Endometrial microvascular endothelial cells (primary cell): Measurements from ENCODE around the gene F2RL1. TPM values are rescaled to one million over a fixed set of nuclear protein-coding genes. Genes with fewer than 3 reads are reported as not detected.
"Not testable (repeated sequence)": the region's sequence is repeated elsewhere in the genome, so short reads cannot be mapped to it uniquely, and the experiment has no call there.

Experiments used
- in situ Hi-C: cut with HindIII; loops from 2 replicates; pipeline ENCODE4 v1.10.0; 2017; ENCODE audit warnings: low sequenced_read_pairs, low pct_unique_long_range_greater_than_20kb; ENCODE audit errors: inconsistent ontology term
- total RNA-seq: library from RNA; depleted of rRNA; stranded (reverse); fragments of >200 nt; gene quantifications from one replicate; pipeline ENCODE4 v1.2.3, GENCODE V29; 2015; ENCODE audit errors: inconsistent ontology term

The F2RL1 gene
- total RNA-seq, 1 donor from 2014 or later = 13.8 TPM

DNA sequence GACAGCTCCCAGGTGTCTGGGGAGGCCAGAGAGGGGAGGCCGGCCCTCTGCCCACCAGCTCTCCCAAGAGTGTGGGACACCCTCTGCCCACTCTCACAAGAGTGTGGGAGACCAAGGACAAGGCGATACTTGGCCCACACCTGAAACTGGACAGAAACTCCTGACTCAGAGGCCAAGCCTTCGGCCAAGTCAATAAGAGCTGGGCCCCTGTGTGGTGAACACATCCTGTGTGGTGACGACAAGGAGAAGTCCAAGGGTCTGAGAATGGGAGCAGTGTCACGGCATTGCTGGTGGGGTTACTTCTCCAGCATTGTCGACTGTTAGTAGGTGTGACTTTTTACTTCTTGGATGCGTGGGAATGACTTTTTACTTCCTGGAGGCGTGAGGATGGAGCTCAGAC is 14.6 kb upstream of the F2RL1 start:
- in situ Hi-C loops = no loop called here

DNA sequence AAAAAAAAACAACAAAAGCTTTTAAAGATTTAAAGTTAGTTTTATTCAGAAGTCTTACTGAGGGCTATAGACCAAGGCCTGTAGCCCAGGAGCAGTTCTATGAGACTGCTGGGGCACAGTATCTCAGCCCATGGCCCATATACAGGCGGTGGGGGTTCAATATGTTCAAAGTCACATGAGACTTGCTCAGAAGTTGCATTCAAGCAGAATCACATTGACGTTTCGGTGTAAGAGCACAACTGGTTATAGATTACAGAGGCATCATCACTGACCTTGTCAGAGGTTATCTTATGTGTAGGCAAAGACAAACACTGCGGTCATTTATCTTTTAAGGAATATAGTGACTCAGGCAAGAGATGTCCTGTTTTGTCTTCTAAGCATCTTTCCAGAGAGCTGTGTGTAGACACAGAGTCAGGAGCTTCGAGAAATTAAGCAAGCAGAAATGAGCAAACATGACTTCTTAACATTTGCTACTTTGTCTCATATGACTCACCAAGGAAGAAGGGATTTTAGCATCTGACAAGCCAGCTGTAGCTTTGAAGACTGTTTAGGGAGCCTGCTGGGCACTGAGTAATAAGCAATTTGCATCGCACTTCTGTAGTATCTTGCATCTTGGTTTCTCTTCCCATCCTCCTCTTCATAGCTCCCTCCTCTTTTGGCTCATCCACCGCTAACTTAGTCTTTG is 12.9 kb upstream of the F2RL1 start:
- in situ Hi-C loops = no loop called here

GRCh38 chr5:76807296-76807695 is 11.5 kb upstream of the F2RL1 start:
- in situ Hi-C loops = no loop called here

DNA sequence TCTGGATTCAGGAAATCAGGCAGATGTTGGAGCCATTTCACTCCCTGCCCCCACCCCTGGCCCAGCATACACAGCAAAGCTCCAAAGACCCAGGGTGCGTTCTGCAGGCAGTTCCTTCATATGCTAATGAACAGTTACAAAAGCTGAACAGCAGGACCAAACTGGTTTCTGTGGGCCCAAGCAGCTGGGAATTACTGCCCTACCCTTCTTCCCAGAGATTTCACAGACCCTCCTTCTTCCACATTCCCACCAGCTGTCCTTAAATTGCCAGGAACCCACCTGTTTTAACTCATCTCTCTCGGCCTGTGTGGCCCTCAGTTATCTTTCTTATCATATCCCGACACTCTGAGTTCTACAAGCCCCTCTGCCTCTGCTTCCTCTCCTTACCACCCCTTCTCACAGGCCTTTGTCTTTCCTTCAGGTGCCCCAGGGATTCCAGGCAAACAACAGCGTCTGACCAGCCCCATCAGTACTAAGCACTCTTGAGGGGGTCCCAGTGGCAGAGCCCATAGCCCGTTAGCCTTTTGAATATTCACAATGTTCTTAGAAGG is 10.6 kb upstream of the F2RL1 start:
- in situ Hi-C loops = no loop called here

GRCh38 chr5:76809141-76809540 is 9.7 kb upstream of the F2RL1 start:
- in situ Hi-C loops = no loop called here

GRCh38 chr5:76810236-76810635 is 8.6 kb upstream of the F2RL1 start:
- in situ Hi-C loops = no loop called here

DNA sequence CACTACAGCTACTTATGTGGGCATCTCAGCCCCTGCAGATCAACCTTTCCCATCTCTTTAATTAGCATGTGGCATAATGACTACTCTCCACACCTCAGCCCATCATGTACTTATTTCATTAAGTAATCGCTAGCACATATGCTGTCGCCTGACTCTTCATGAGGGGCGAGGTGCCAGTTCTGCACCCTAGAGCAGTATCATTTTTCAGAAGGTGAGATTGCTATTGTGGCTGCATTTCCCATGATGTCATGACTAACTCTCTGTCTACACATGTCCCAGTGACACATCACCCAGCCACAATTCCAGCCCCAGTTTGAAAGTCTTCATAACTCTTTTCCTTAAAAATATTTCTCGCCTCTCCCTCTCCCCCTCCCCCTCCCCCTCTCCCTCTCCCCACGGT is 7.6 kb upstream of the F2RL1 start:
- in situ Hi-C loops = no loop called here

- in situ Hi-C loops = not testable (repeated sequence)
These were observed 6.6 kb upstream of the F2RL1 start for GRCh38 chr5:76812209-76812608.

DNA sequence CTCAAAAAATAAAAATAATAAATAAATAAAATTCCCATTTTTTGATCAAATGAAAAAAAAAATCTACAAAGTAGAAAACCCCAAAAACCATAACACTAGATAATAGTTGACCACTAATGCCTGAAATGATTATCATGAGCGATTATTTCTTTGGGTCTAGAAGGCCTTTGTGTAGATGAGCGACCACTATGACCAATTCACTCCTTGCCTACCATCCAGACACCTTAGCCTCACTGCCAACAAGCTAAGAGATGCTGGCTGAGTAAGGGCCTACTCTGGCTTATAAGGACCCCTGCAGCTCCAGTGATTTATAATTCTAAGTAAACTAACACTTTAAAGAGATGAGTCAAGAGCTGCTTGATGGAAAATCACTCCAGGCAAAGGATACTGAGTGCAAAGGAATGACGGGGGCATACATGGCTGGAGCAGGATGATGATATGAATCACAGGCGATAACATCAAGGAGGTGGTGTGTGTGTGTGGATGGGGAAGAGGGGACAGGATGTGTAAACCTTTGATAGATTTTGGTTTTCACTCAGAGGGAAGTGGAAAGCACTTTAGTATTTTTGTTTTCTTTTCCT is 4.8 kb upstream of the F2RL1 start:
- in situ Hi-C loops = no loop called here

GRCh38 chr5:76816110-76816831 is 2.6 kb upstream of the F2RL1 start:
- in situ Hi-C loops = no loop called here

DNA sequence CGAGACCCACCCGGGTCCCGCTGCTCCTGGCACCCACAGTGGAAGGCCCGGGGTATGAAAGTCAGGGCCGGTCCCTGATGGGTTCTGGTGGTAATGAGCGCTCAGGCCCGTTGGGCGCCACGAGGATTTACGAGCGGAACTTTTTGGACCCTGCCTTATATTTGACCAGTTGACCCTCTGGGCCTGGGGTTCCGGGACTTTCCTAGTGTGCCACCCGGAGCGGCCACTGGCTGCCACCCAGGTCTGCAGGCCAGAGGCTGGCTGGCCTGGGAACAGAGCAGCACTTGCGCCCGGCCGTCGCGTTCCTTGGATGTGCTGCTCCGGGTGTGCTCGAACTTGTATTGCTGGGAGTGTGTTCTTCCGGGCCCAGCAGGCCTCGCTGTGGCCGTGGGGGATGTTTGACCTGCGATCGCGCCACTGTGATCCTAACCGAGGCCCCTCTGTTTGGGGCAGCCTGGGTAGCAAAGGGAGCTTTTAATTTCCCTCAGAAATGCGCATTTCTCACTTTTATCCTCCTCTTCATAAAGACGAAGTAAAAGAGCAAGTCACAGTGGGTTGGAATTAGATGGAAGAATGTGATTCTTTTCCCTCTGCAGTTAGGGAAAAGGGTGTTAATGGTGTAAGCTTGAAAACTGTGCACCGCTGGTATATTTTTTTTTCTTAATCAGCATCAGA is 1.2 kb downstream of the F2RL1 start:
- in situ Hi-C loops = no loop called here

DNA sequence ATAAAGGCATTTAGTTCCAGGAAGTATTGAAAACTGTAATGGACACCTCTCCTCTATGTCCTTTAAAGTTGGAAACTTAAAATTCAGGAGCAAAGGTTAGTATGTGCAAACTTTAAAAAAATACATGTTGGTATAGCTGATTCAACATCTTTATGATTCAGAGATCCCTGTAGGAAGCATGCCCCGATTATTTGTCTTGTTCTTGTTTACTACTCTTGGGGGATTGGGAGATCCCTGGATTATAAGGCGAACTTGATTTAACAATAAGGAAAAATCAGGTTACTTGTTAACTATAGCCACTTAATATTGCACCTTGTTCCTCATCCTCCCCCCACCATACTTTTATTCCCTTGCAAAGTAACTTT is 1.7 kb downstream of the F2RL1 start:
- in situ Hi-C loops = no loop called here

DNA sequence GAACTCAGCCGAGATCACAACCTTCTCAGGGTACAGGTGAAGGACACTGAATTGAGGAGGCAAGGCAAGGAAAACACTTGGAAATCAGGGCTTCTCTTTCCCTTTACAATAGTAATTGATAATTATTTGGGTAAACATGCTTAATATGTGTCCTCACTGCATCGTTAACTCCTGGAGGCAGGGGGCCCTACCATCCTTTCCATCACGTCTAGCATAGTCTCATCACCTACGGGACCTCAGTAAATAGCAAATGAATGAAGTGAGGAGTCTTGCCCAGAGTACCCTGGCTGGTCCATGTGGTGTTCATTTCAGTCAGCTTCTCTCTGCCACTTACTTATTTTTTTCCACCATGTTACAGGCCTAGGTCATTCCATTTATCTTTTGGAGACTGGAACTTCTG is 2.3 kb downstream of the F2RL1 start:
- in situ Hi-C loops = no loop called here

GRCh38 chr5:76822105-76822731 is 3.4 kb downstream of the F2RL1 start:
- in situ Hi-C loops = not testable (repeated sequence)

GRCh38 chr5:76826416-76826815 is 7.6 kb downstream of the F2RL1 start:
- in situ Hi-C loops = not testable (repeated sequence)

DNA sequence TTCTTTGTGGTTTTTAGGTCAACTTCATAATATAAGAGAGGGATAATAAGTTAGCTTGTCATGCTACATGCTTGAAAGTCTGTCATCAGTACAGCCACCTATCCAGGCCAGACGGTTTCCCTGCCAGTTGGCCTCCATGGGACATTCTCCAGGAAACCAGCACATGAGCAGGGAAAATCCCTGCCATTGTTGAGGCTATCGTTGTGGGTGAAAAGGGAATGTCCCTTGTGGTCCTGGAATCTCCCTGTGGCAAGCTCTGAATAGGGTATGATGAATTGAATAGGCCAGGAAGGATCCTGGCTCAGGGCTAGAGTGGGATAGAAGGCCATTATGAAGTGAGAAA is 12.3 kb downstream of the F2RL1 start:
- in situ Hi-C loops = no loop called here

GRCh38 chr5:76836181-76836580 is 17.4 kb downstream of the F2RL1 start:
- in situ Hi-C loops = no loop called here

GRCh38 chr5:76836585-76836984 is 17.8 kb downstream of the F2RL1 start:
- in situ Hi-C loops = no loop called here
